ENCODE measurements around the gene FALEC.

GRCh38 chr1:150511985-150512660, 3.4 kb upstream of the FALEC start:
- TF ChIP-seq CTCF (IDR thresholded peaks at IDR 0.05; ENCODE audit: poor library complexity, severe bottlenecking) (no peak), EZH2 (IDR thresholded peaks at IDR 0.05; ENCODE audit: borderline replicate concordance, insufficient read depth, low read length, poor library complexity, severe bottlenecking) (no peak), MXI1 (conservative IDR thresholded peaks at IDR 0.05; ENCODE audit: poor library complexity, severe bottlenecking) (no peak), TAF1 (IDR thresholded peaks at IDR 0.05; ENCODE audit: low read depth) (no peak)
